Smooth muscle cell (in vitro differentiated cells): ENCODE results near the gene MYOC. TPM values are rescaled to one million over a fixed set of nuclear protein-coding genes. Genes with fewer than 3 reads are reported as not detected.
A peak's percentile ranks its signal among the peaks of the same experiment; 100 is the strongest.
"Not testable (repeated sequence)": the region's sequence is repeated elsewhere in the genome, so short reads cannot be mapped to it uniquely, and the experiment has no call there.

Source experiments
- DNase-seq: peaks from one replicate; lab custom pipeline; 2025; ENCODE audit not compliant: unreplicated experiment; lab: John Stamatoyannopoulos, UW
- H2AFZ ChIP-seq: fragments of 200-600 bp; sonication (generic); 2 replicates; pipeline ENCODE4 v1.6.0; 2016; ENCODE audit warnings: antibody characterized with exemption, low read depth, mild to moderate bottlenecking
- H3F3A ChIP-seq: fragments of 200-600 bp; sonication (generic); 2 replicates; pipeline ENCODE4 v1.6.0; 2017; ENCODE audit warnings: antibody characterized with exemption, low read depth
- H3K27ac ChIP-seq: fragments of 200-600 bp; sonication (generic); 2 replicates; pipeline ENCODE4 v1.5.1; 2016; ENCODE audit warnings: low read depth, mild to moderate bottlenecking
- H3K27me3 ChIP-seq: fragments of 200-600 bp; sonication (generic); 2 replicates; pipeline ENCODE4 v1.6.1; 2016; ENCODE audit warnings: low read depth, mild to moderate bottlenecking
- H3K36me3 ChIP-seq: fragments of 200-600 bp; sonication (generic); 2 replicates; pipeline ENCODE4 v1.5.1; 2016; ENCODE audit warnings: low read depth
- H3K4me1 ChIP-seq: fragments of 200-600 bp; sonication (generic); 2 replicates; pipeline ENCODE4 v1.5.1; 2016; ENCODE audit warnings: low read depth
- H3K4me2 ChIP-seq: fragments of 200-600 bp; sonication (generic); 2 replicates; pipeline ENCODE4 v1.6.0; 2016; ENCODE audit warnings: mild to moderate bottlenecking
- H3K4me3 ChIP-seq: fragments of 200-600 bp; sonication (generic); 2 replicates; pipeline ENCODE4 v1.5.1; 2016; ENCODE audit warnings: mild to moderate bottlenecking
- H3K79me2 ChIP-seq: fragments of 200-600 bp; sonication (generic); 2 replicates; pipeline ENCODE4 v1.6.0; 2016; ENCODE audit warnings: low read depth, mild to moderate bottlenecking
- H3K9ac ChIP-seq: fragments of 200-600 bp; sonication (generic); 2 replicates; pipeline ENCODE4 v1.6.0; 2016; ENCODE audit warnings: low read depth
- H3K9me3 ChIP-seq: fragments of 200-600 bp; sonication (generic); replicated peaks from 2 replicates; pipeline ENCODE4 v1.5.1; 2016; ENCODE audit warnings: low read depth
- H4K20me1 ChIP-seq: fragments of 200-600 bp; sonication (generic); 2 replicates; pipeline ENCODE4 v1.6.0; 2016; ENCODE audit warnings: low read depth
- WGBS: methylation state at CpG from one replicate; pipeline ENCODE4 v1.1.7; 2016; ENCODE audit warnings: low lambda C conversion rate; 5-methylcytosine and 5-hydroxymethylcytosine counted together
- polyA plus RNA-seq: library from polyadenylated mRNA; unstranded; fragments of >200 nt; fragmentation: Nextera tagmentation; extraction: Ambion mirVana; gene quantifications from 2 replicates; pipeline ENCODE4 v1.2.1, GENCODE V29; 2016
- total RNA-seq: library from RNA; depleted of rRNA; stranded (reverse); fragments of >200 nt; gene quantifications from 2 replicates; pipeline ENCODE4 v1.2.3, GENCODE V29; 2014
- TF ChIP-seq, protein P1 (sequence below): fragments of 200-600 bp; sonication (generic); IDR thresholded peaks from 2 replicates; pipeline ENCODE4 v1.5.1; 2017; ENCODE audit warnings: borderline replicate concordance, mild to moderate bottlenecking, antibody characterized with exemption; ENCODE audit not compliant: insufficient read depth, poor library complexity, severe bottlenecking

Gene MYOC
- not detected in 2 replicates for total RNA-seq
- not detected in 2 replicates for polyA plus RNA-seq

DNA sequence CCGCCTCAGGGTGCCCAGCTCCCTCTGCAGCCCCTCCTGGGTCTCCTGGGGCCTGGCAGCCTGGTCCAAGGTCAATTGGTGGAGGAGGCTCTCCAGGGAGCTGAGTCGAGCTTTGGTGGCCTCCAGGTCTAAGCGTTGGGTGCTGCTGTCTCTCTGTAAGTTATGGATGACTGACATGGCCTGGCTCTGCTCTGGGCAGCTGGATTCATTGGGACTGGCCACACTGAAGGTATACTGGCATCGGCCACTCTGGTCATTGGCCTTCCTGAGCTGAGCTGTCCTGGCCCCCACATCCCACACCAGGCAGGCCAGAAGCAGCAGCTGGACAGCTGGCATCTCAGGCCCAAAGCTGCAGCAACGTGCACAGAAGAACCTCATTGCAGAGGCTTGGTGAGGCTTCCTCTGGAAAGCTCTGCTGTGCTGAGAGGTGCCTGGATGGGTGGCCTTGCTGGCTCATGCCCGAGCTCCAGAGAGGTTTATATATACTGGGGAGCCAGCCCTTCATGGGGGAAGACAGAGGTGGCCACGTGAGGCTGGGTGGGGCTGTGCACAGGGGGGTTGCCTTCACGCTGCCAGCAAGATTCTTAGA lies at the start of gene MYOC:
Gene MYOC (minus strand): TSS at position 455 of the 589 bp plus-strand sequence. CDS start 77 bp downstream, at position 378.
- Histone ChIP-seq H3F3A (no peaks in the 10 kb centered on the region), H3K4me1 (peaks cover 6% of the 10 kb centered on the region), H3K9me3 (no peaks in the 10 kb centered on the region), H3K27ac (no peak within 1 kb of the TSS), H3K9ac (no peak within 1 kb of the TSS), H4K20me1 (no peaks in the 10 kb centered on the region), H3K27me3 (no peaks in the 10 kb centered on the region), H2AFZ (peak within 1 kb of the TSS; percentile 75), H3K4me2 (no peak within 1 kb of the TSS), H3K79me2 (no peaks in the 10 kb centered on the region), H3K36me3 (no peaks in the 10 kb centered on the region), H3K4me3 (no peak within 1 kb of the TSS)
- TF ChIP-seq, protein P1, sequence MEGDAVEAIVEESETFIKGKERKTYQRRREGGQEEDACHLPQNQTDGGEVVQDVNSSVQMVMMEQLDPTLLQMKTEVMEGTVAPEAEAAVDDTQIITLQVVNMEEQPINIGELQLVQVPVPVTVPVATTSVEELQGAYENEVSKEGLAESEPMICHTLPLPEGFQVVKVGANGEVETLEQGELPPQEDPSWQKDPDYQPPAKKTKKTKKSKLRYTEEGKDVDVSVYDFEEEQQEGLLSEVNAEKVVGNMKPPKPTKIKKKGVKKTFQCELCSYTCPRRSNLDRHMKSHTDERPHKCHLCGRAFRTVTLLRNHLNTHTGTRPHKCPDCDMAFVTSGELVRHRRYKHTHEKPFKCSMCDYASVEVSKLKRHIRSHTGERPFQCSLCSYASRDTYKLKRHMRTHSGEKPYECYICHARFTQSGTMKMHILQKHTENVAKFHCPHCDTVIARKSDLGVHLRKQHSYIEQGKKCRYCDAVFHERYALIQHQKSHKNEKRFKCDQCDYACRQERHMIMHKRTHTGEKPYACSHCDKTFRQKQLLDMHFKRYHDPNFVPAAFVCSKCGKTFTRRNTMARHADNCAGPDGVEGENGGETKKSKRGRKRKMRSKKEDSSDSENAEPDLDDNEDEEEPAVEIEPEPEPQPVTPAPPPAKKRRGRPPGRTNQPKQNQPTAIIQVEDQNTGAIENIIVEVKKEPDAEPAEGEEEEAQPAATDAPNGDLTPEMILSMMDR = no peak
- DNase-seq = no peak
- WGBS = 87% methylated on average over 8 of the region's 8 CpGs

DNA sequence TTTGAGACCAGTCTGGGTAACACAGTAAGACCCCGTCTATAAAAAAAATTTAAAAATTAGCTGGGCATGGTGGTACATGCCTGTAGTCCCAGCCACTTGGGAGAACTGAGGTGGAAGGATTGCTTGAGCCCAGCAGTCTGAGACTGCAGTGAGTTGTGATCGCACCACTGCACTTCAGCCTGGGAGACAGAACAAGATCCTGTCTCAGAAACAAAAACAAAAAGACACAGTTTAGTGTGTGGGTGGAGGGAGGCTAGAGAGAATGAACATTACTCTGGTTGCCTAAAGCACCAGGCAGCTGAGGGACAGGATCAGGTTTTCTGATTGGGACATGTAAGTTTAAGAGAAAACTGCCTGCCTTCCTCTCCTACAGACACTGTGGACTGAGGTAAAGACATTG lies 47.0 kb upstream of the MYOC start:
- Histone ChIP-seq H3K79me2 (no peaks in the 10 kb centered on the region), H2AFZ (no peak overlapping the region), H3K36me3 (no peaks in the 10 kb centered on the region), H3K9ac (no peak overlapping the region), H3K4me2 (no peak overlapping the region), H3K4me1 (no peaks in the 10 kb centered on the region), H3K27me3 (no peaks in the 10 kb centered on the region), H3K9me3 (no peaks in the 10 kb centered on the region), H4K20me1 (no peaks in the 10 kb centered on the region), H3F3A (no peaks in the 10 kb centered on the region), H3K27ac (no peak overlapping the region), H3K4me3 (no peak overlapping the region)
- WGBS = 93% methylated on average over 2 of the region's 2 CpGs
- TF ChIP-seq, protein P1 = no peak
- DNase-seq = no peak

GRCh38 chr1:171695772-171696171 lies 43.3 kb upstream of the MYOC start:
- not testable (repeated sequence) for H3K4me1 ChIP-seq, H4K20me1 ChIP-seq, H3K9ac ChIP-seq, H3K4me2 ChIP-seq, H3K27me3 ChIP-seq, H3K36me3 ChIP-seq, H3K4me3 ChIP-seq, H3K27ac ChIP-seq, H3K79me2 ChIP-seq, H2AFZ ChIP-seq, DNase-seq, H3F3A ChIP-seq, H3K9me3 ChIP-seq
- 87% methylated on average over 14 of the region's 14 CpGs for WGBS

- WGBS = 100% methylated on average over 8 of the region's 23 CpGs
- H3K79me2 ChIP-seq, H3K4me3 ChIP-seq, H3K4me1 ChIP-seq, H3K9ac ChIP-seq, H3K36me3 ChIP-seq, H3K27me3 ChIP-seq, H3K4me2 ChIP-seq, DNase-seq, H2AFZ ChIP-seq, H4K20me1 ChIP-seq, H3K9me3 ChIP-seq, H3K27ac ChIP-seq, H3F3A ChIP-seq: not testable (repeated sequence)
Measured at GRCh38 chr1:171693541-171693940, 41.1 kb upstream of the MYOC start.

DNA sequence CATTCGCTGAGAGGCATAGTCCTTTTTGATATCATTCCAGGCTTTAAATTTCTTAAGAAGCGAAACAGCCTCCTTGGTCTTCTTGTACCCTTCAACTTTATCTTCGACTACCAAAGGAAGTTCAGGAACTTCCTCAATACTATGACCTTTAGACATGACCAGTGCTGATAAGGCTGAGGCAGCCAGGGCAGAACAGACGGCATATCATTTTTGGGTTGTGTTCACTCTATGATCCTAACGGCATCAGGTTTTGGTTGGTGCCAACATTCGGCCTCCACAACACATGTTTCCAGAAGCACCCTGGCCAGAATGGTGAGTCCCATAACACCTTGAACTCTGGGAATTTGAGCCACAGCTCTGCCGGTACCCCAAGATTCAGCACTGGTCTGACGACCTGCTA lies 31.4 kb upstream of the MYOC start:
- H3K27ac ChIP-seq = no peak overlapping the region
- no peaks in the 10 kb centered on the region for H3K36me3 ChIP-seq
- H3K4me3 ChIP-seq = no peak overlapping the region
- H2AFZ ChIP-seq = no peak overlapping the region
- H3K4me2 ChIP-seq = no peak overlapping the region
- H4K20me1 ChIP-seq = no peaks in the 10 kb centered on the region
- no peaks in the 10 kb centered on the region for H3K9me3 ChIP-seq
- H3K27me3 ChIP-seq = no peaks in the 10 kb centered on the region
- TF ChIP-seq, protein P1 = no peak
- no peak for DNase-seq
- H3F3A ChIP-seq = no peaks in the 10 kb centered on the region
- no peaks in the 10 kb centered on the region for H3K79me2 ChIP-seq
- no peaks in the 10 kb centered on the region for H3K4me1 ChIP-seq
- no peak overlapping the region for H3K9ac ChIP-seq
- WGBS = 86% methylated on average over 8 of the region's 8 CpGs
